Hepatocyte (in vitro differentiated cells): Measurements from ENCODE around the gene ST8SIA1. TPM values are rescaled to one million over a fixed set of nuclear protein-coding genes. Genes with fewer than 3 reads are reported as not detected.

ENCODE experiments used
- DNase-seq: peaks from one replicate; pipeline ENCODE4 v3.0.0-alpha.2; 2016; ENCODE audit warnings: low spot score
- H2AFZ ChIP-seq: fragments of 200-600 bp; sonication (generic); 2 replicates; pipeline ENCODE4 v1.6.0; 2016; ENCODE audit warnings: antibody characterized with exemption, mild to moderate bottlenecking
- H3K27ac ChIP-seq: fragments of 200-600 bp; sonication (generic); 2 replicates; pipeline ENCODE4 v1.5.1; 2016; ENCODE audit warnings: mild to moderate bottlenecking
- H3K27me3 ChIP-seq: fragments of 200-600 bp; sonication (generic); 2 replicates; pipeline ENCODE4 v1.6.1; 2016
- H3K36me3 ChIP-seq: fragments of 200-600 bp; sonication (generic); replicated peaks from 2 replicates; pipeline ENCODE4 v1.5.1; 2016; ENCODE audit warnings: low read depth; ENCODE audit not compliant: insufficient read depth
- H3K4me1 ChIP-seq: fragments of 200-600 bp; sonication (generic); 2 replicates; pipeline ENCODE4 v1.5.1; 2016; ENCODE audit warnings: mild to moderate bottlenecking, moderate library complexity; ENCODE audit not compliant: insufficient read depth
- H3K4me2 ChIP-seq: fragments of 200-600 bp; sonication (generic); 2 replicates; pipeline ENCODE4 v1.6.0; 2016
- H3K4me3 ChIP-seq: fragments of 200-600 bp; sonication (generic); 2 replicates; pipeline ENCODE4 v1.5.1; 2016; ENCODE audit warnings: mild to moderate bottlenecking
- H3K79me2 ChIP-seq: fragments of 200-600 bp; sonication (generic); 2 replicates; pipeline ENCODE4 v1.6.0; 2017; ENCODE audit warnings: mild to moderate bottlenecking
- H3K9me2 ChIP-seq: fragments of 200-600 bp; sonication (generic); replicated peaks from 2 replicates; pipeline ENCODE4 v1.6.0; 2017; ENCODE audit warnings: mild to moderate bottlenecking; ENCODE audit not compliant: insufficient read depth
- H3K9me3 ChIP-seq: fragments of 200-600 bp; sonication (generic); 2 replicates; pipeline ENCODE4 v1.5.1; 2016; ENCODE audit warnings: low read depth, mild to moderate bottlenecking
- H4K20me1 ChIP-seq: fragments of 200-600 bp; sonication (generic); 2 replicates; pipeline ENCODE4 v1.6.0; 2016; ENCODE audit warnings: mild to moderate bottlenecking; ENCODE audit not compliant: insufficient read depth, poor library complexity, severe bottlenecking
- EZH2 ChIP-seq: fragments of 200-600 bp; sonication (generic); IDR thresholded peaks from 2 replicates; pipeline ENCODE4 v1.6.1; 2016; ENCODE audit warnings: antibody characterized with exemption, mild to moderate bottlenecking, borderline replicate concordance
- EZH2phosphoT487 ChIP-seq: fragments of 200-600 bp; sonication (generic); IDR thresholded peaks from one replicate; pipeline ENCODE4 v1.6.1; 2018; ENCODE audit warnings: antibody characterized with exemption, mild to moderate bottlenecking, low read depth, moderate library complexity; ENCODE audit not compliant: unreplicated experiment, severe bottlenecking
- WGBS: methylation state at CpG from one replicate; pipeline ENCODE4 v1.1.6; 2016; ENCODE audit warnings: low lambda C conversion rate; ENCODE audit errors: missing lambda C conversion rate; 5-methylcytosine and 5-hydroxymethylcytosine counted together
- polyA plus RNA-seq: library from polyadenylated mRNA; unstranded; fragments of >200 nt; fragmentation: Nextera tagmentation; extraction: Ambion mirVana; gene quantifications from 2 replicates; pipeline ENCODE4 v1.2.1, GENCODE V29; 2016
- total RNA-seq: library from RNA; depleted of rRNA; stranded (reverse); fragments of >200 nt; gene quantifications from 2 replicates; pipeline ENCODE4 v1.2.3, GENCODE V29; 2014
- TF ChIP-seq, protein P1 (sequence below): fragments of 200-600 bp; sonication (generic); IDR thresholded peaks from 2 replicates; pipeline ENCODE4 v1.5.1; 2016; ENCODE audit warnings: antibody characterized with exemption, mild to moderate bottlenecking; ENCODE audit not compliant: poor library complexity

ST8SIA1 gene
- total and polyA plus RNA-seq, 2 experiments from 2014 or later = 0.88 to 2.0 TPM

DNA sequence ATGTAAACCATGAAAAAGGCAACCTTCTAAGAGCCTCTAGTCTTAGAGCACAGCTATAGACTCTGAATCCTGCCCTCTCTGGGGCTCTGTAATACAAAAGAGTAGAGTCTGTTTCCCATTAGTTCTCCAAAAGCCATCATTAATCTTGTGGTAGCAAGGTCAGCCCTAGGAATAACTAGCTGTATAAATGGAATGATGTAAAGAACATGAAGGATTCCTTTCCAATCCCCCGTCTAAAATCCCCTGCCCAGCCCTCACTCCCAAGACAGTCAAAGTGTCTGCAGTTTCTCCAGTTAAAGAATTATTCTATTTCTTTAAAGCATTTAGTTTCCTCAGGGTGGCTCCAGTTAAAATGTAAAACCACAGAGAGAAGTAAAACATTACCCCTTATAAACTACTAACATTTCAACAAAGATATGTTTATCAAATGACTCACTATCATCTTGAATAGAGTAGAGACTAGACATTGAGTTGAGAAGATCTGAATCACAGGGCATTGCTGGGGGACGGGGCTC lies 104.2 kb downstream of the ST8SIA1 start:
- Histone ChIP-seq H3K27me3 (no peaks in the 10 kb centered on the region), H2AFZ (no peak overlapping the region), H3K36me3 (no peaks in the 10 kb centered on the region), H3K9me3 (no peaks in the 10 kb centered on the region), H3K79me2 (no peaks in the 10 kb centered on the region), H3K4me2 (no peak overlapping the region), H3K4me1 (no peaks in the 10 kb centered on the region), H3K4me3 (no peak overlapping the region), H3K9me2 (no peaks in the 10 kb centered on the region), H3K27ac (no peak overlapping the region), H4K20me1 (no peaks in the 10 kb centered on the region)
- WGBS = 52% methylated on average over 2 of the region's 2 CpGs
- TF ChIP-seq EZH2phosphoT487 (no peak), EZH2 (no peak)
- TF ChIP-seq, protein P1, sequence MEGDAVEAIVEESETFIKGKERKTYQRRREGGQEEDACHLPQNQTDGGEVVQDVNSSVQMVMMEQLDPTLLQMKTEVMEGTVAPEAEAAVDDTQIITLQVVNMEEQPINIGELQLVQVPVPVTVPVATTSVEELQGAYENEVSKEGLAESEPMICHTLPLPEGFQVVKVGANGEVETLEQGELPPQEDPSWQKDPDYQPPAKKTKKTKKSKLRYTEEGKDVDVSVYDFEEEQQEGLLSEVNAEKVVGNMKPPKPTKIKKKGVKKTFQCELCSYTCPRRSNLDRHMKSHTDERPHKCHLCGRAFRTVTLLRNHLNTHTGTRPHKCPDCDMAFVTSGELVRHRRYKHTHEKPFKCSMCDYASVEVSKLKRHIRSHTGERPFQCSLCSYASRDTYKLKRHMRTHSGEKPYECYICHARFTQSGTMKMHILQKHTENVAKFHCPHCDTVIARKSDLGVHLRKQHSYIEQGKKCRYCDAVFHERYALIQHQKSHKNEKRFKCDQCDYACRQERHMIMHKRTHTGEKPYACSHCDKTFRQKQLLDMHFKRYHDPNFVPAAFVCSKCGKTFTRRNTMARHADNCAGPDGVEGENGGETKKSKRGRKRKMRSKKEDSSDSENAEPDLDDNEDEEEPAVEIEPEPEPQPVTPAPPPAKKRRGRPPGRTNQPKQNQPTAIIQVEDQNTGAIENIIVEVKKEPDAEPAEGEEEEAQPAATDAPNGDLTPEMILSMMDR = no peak
- no peak for DNase-seq

DNA sequence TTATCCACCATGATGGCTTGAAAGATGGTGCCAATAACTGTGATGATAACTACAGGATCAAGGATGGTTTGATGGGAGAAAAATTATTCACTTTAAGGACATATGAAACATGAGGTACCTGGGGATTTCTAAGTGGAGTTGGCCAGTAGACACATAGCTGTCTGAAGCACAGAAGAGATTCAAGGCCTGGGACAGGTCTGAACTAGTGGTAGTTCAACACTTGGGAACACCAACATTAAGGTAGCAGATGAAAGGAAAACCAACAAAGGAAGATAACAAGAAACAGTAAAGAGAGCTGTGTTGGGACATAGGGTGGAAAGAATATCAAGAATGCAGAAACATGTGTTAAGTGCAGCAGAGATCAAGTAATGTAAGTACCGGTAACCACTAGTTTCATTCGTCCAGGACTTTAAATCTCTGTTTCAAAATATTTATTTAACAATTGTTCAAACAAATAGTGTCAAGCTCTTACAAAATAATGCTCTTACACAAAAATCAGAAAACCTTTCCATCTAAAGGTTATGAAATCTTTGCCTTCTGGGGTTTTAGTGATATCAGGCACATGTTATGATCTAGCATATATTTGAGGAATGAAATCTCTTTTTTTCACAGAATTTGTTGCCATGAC lies 104.7 kb downstream of the ST8SIA1 start:
- H3K4me2 ChIP-seq = no peak overlapping the region
- H3K9me3 ChIP-seq = no peaks in the 10 kb centered on the region
- no peak overlapping the region for H2AFZ ChIP-seq
- 36% methylated on average over 2 of the region's 2 CpGs for WGBS
- H3K79me2 ChIP-seq = no peaks in the 10 kb centered on the region
- no peaks in the 10 kb centered on the region for H4K20me1 ChIP-seq
- no peaks in the 10 kb centered on the region for H3K27me3 ChIP-seq
- H3K4me3 ChIP-seq = no peak overlapping the region
- H3K27ac ChIP-seq = no peak overlapping the region
- H3K4me1 ChIP-seq = no peaks in the 10 kb centered on the region
- H3K36me3 ChIP-seq = no peaks in the 10 kb centered on the region
- TF ChIP-seq, protein P1 = no peak
- TF ChIP-seq EZH2 = no peak
- no peak for TF ChIP-seq EZH2phosphoT487
- no peak for DNase-seq
- no peaks in the 10 kb centered on the region for H3K9me2 ChIP-seq

DNA sequence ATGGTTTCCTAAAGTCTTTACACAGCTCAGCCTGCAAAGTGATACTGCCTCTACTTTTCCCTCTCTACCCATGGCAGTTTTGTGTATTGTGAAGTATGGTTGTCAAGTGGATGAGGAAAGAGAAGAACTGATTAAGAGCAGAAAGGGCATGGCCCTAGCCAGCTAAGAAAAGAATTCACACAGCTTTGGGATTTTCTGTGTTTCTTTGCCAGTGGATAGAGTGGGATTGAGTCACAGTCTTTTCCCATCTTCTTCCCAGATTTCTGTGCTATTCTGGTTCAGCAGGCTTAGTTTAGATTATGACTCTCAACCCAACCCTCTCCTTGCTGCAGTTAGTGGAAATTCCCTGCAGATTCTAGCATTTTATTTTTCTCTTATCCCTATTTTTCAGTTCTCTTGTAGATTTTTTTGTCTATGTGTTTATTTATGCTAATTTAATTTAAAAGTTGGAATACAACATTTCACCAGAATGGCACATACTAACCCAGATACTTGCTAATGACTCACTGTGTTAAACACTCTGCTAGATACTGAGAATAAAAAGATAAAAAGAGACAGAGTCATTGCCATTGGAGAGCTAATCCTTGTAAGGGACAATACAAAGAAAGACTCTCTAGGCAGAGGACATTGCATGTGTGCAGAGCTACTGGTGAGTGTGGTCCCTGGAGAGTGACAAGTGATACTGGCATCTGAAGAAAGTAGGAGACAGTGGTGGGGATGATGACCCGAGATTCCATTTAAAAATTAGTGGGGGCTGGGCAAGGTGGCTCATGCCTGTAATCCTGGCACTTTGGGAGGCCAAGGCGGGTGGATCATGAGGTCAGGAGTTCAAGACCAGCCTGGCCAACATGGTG lies 106.3 kb downstream of the ST8SIA1 start:
- Histone ChIP-seq H3K9me2 (no peaks in the 10 kb centered on the region), H3K4me2 (no peak overlapping the region), H3K9me3 (no peaks in the 10 kb centered on the region), H2AFZ (no peak overlapping the region), H4K20me1 (no peaks in the 10 kb centered on the region), H3K36me3 (no peaks in the 10 kb centered on the region), H3K4me3 (no peak overlapping the region), H3K4me1 (no peaks in the 10 kb centered on the region), H3K27ac (no peak overlapping the region), H3K27me3 (no peaks in the 10 kb centered on the region), H3K79me2 (no peaks in the 10 kb centered on the region)
- 89% methylated on average over 2 of the region's 2 CpGs for WGBS
- DNase-seq = no peak
- TF ChIP-seq EZH2 (no peak), EZH2phosphoT487 (no peak)
- TF ChIP-seq, protein P1 = no peak
